Smooth muscle cell (in vitro differentiated cells): ENCODE measurements around the gene HNRNPUL1. TPM values are rescaled to one million over a fixed set of nuclear protein-coding genes. Genes with fewer than 3 reads are reported as not detected.

Experiments used
- DNase-seq: peaks from one replicate; lab custom pipeline; 2025; ENCODE audit not compliant: unreplicated experiment; lab: John Stamatoyannopoulos, UW
- H2AFZ ChIP-seq: fragments of 200-600 bp; sonication (generic); 2 replicates; pipeline ENCODE4 v1.6.0; 2016; ENCODE audit warnings: antibody characterized with exemption, low read depth, mild to moderate bottlenecking
- H3F3A ChIP-seq: fragments of 200-600 bp; sonication (generic); 2 replicates; pipeline ENCODE4 v1.6.0; 2017; ENCODE audit warnings: antibody characterized with exemption, low read depth
- H3K27ac ChIP-seq: fragments of 200-600 bp; sonication (generic); 2 replicates; pipeline ENCODE4 v1.5.1; 2016; ENCODE audit warnings: low read depth, mild to moderate bottlenecking
- H3K27me3 ChIP-seq: fragments of 200-600 bp; sonication (generic); 2 replicates; pipeline ENCODE4 v1.6.1; 2016; ENCODE audit warnings: low read depth, mild to moderate bottlenecking
- H3K36me3 ChIP-seq: fragments of 200-600 bp; sonication (generic); 2 replicates; pipeline ENCODE4 v1.5.1; 2016; ENCODE audit warnings: low read depth
- H3K4me1 ChIP-seq: fragments of 200-600 bp; sonication (generic); 2 replicates; pipeline ENCODE4 v1.5.1; 2016; ENCODE audit warnings: low read depth
- H3K4me2 ChIP-seq: fragments of 200-600 bp; sonication (generic); 2 replicates; pipeline ENCODE4 v1.6.0; 2016; ENCODE audit warnings: mild to moderate bottlenecking
- H3K4me3 ChIP-seq: fragments of 200-600 bp; sonication (generic); 2 replicates; pipeline ENCODE4 v1.5.1; 2016; ENCODE audit warnings: mild to moderate bottlenecking
- H3K79me2 ChIP-seq: fragments of 200-600 bp; sonication (generic); 2 replicates; pipeline ENCODE4 v1.6.0; 2016; ENCODE audit warnings: low read depth, mild to moderate bottlenecking
- H3K9ac ChIP-seq: fragments of 200-600 bp; sonication (generic); 2 replicates; pipeline ENCODE4 v1.6.0; 2016; ENCODE audit warnings: low read depth
- H3K9me3 ChIP-seq: fragments of 200-600 bp; sonication (generic); replicated peaks from 2 replicates; pipeline ENCODE4 v1.5.1; 2016; ENCODE audit warnings: low read depth
- H4K20me1 ChIP-seq: fragments of 200-600 bp; sonication (generic); 2 replicates; pipeline ENCODE4 v1.6.0; 2016; ENCODE audit warnings: low read depth
- WGBS: methylation state at CpG from one replicate; pipeline ENCODE4 v1.1.7; 2016; ENCODE audit warnings: low lambda C conversion rate; 5-methylcytosine and 5-hydroxymethylcytosine counted together
- polyA plus RNA-seq: library from polyadenylated mRNA; unstranded; fragments of >200 nt; fragmentation: Nextera tagmentation; extraction: Ambion mirVana; gene quantifications from 2 replicates; pipeline ENCODE4 v1.2.1, GENCODE V29; 2016
- total RNA-seq: library from RNA; depleted of rRNA; stranded (reverse); fragments of >200 nt; gene quantifications from 2 replicates; pipeline ENCODE4 v1.2.3, GENCODE V29; 2014
- TF ChIP-seq, protein P1 (sequence below): fragments of 200-600 bp; sonication (generic); IDR thresholded peaks from 2 replicates; pipeline ENCODE4 v1.5.1; 2017; ENCODE audit warnings: borderline replicate concordance, mild to moderate bottlenecking, antibody characterized with exemption; ENCODE audit not compliant: insufficient read depth, poor library complexity, severe bottlenecking

HNRNPUL1 gene
- total and polyA plus RNA-seq, 2 experiments from 2014 or later: 101 to 125 TPM

DNA sequence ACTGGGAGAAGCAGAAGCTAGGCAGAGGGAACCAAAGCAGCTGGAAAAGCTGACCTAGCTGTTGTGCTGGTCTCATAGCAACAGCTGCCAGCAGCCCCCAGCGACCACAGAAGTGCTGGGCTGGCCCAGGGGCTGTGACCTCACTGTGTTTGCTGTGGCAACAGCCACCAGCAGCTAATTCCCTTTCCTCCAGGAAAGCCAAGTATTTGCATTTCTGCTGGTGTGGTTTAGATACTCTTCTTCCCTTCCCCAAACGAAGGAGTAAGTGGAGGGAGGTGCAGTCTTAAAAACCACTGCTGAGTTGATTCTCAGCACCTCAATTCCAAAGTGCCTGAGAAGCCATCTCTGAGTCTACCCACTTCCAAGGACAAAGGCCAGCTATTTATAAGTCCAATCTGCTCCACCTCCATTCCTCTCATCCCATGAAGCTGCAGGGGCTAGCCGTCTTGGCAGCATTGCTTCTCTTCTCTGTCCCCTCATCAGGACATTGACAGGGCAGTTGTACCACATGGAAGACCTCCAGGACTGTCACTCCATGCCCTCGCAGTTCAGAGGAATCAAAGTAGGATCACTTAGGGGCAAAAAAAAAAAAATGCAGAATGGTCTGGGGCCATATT lies 34.3 kb downstream of the HNRNPUL1 start:
- peak; percentile 28 for DNase-seq
- WGBS: 46% methylated on average over 4 of the region's 4 CpGs
- H3K36me3 ChIP-seq: peaks cover 17% of the 10 kb centered on the region

DNA sequence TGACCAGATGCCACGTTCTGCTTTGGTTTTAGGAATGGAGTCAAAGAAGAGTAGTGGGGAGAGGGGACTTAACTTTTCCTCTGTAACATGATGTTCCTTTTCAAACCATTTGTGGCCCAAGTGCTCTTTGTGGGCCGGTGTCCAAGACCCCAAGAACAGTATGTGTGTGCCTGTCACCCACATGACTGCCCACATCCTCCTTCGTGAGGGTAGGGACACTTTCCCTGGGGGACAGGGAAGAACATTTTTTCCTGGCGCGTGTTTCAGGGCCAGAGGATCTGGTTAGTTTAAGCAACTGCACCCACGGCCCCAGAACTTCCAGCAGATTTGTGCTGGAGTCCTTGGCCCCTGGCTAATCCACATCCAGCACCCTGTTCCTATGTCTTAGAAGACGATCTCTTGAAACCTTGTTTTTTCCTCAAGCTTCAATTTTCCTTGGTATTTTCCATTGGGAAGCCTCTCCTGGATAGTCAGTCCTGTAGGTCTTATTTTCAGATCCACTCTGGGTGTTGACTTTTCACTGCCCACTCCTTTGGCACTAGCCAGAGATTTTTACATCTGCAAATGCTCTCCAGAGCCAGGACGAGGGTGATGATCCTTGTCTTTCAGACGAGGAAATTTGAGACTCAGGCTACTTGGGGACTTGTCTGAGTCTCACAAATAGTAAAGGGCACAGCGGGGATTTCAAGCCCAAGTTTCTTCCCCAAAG lies 35.0 kb downstream of the HNRNPUL1 start:
- H3K4me2 ChIP-seq: peak overlapping the region; percentile 44
- WGBS: 52% methylated on average over 10 of the region's 10 CpGs
- no peak overlapping the region for H3K4me3 ChIP-seq
- no peak for DNase-seq
- no peaks in the 10 kb centered on the region for H3K4me1 ChIP-seq
- H3K9me3 ChIP-seq: no peaks in the 10 kb centered on the region
- peaks cover 9% of the 10 kb centered on the region for H3K79me2 ChIP-seq
- no peak overlapping the region for H2AFZ ChIP-seq
- peak overlapping the region; percentile 99 for H3K27ac ChIP-seq
- TF ChIP-seq, protein P1, sequence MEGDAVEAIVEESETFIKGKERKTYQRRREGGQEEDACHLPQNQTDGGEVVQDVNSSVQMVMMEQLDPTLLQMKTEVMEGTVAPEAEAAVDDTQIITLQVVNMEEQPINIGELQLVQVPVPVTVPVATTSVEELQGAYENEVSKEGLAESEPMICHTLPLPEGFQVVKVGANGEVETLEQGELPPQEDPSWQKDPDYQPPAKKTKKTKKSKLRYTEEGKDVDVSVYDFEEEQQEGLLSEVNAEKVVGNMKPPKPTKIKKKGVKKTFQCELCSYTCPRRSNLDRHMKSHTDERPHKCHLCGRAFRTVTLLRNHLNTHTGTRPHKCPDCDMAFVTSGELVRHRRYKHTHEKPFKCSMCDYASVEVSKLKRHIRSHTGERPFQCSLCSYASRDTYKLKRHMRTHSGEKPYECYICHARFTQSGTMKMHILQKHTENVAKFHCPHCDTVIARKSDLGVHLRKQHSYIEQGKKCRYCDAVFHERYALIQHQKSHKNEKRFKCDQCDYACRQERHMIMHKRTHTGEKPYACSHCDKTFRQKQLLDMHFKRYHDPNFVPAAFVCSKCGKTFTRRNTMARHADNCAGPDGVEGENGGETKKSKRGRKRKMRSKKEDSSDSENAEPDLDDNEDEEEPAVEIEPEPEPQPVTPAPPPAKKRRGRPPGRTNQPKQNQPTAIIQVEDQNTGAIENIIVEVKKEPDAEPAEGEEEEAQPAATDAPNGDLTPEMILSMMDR: no peak
- peak overlapping the region; percentile 94 for H3K9ac ChIP-seq
- H3K27me3 ChIP-seq: no peaks in the 10 kb centered on the region
- peaks cover 50% of the 10 kb centered on the region for H3F3A ChIP-seq
- H4K20me1 ChIP-seq: peaks cover 59% of the 10 kb centered on the region
- peaks cover 15% of the 10 kb centered on the region for H3K36me3 ChIP-seq

More for the DNA sequence above, 34.3 kb downstream of the HNRNPUL1 start:
- Histone ChIP-seq H3K4me1 (no peaks in the 10 kb centered on the region), H3K4me3 (no peak overlapping the region), H3K9ac (peak overlapping the region; percentile 96), H3K27me3 (no peaks in the 10 kb centered on the region), H3K79me2 (peaks cover 12% of the 10 kb centered on the region), H3K27ac (peak overlapping the region; percentile 99), H3K9me3 (no peaks in the 10 kb centered on the region), H4K20me1 (peaks cover 64% of the 10 kb centered on the region), H3F3A (peaks cover 55% of the 10 kb centered on the region), H2AFZ (no peak overlapping the region), H3K4me2 (peak overlapping the region; percentile 44)
- TF ChIP-seq, protein P1: no peak

DNA sequence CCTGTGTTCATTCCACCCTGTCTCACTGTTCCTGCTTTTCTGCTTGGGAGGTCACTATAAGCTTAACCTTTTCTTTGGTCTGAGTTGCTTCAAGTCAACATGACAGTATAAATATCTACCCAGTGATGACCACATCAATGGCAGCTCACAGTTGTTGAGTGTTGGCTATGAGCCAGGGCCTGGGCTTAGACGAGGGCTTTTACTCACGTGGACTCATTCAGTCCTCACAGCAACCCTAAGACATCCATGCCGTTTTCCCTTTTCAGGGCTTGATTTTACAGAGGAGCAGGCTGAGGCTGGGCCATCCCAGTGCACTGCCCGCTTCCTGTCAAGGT lies 35.5 kb downstream of the HNRNPUL1 start:
- TF ChIP-seq, protein P1: no peak
- peak overlapping the region; percentile 94 for H3K9ac ChIP-seq
- H3K27ac ChIP-seq: peak overlapping the region; percentile 99
- H3K4me2 ChIP-seq: peak overlapping the region; percentile 44
- H4K20me1 ChIP-seq: peaks cover 59% of the 10 kb centered on the region
- no peak overlapping the region for H2AFZ ChIP-seq
- peaks cover 19% of the 10 kb centered on the region for H3K36me3 ChIP-seq
- H3K9me3 ChIP-seq: no peaks in the 10 kb centered on the region
- H3K27me3 ChIP-seq: no peaks in the 10 kb centered on the region
- 37% methylated on average over 4 of the region's 4 CpGs for WGBS
- DNase-seq: peak; percentile 27
- peaks cover 50% of the 10 kb centered on the region for H3F3A ChIP-seq
- no peaks in the 10 kb centered on the region for H3K4me1 ChIP-seq
- peaks cover 9% of the 10 kb centered on the region for H3K79me2 ChIP-seq
- H3K4me3 ChIP-seq: no peak overlapping the region

DNA sequence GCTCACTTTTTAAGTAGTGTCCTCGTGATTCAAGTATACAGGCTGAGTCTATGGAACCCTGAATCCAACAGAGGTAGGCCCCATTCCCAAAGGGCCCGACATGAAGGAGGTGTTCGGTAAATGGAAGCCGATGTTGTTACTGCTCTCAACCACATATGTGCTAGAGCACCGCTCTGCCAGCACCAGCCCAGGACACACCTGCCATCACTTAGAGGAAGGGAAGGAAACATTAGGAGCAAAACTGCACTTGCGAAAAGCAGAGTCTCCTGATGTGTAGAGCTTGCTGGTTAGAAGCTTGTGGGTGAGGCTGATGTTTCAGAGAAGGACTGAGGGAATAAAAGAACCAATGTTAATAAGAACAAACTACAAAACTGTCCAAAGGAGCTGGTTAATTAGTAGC lies 36.4 kb downstream of the HNRNPUL1 start:
- H3K9ac ChIP-seq: peak overlapping the region; percentile 94
- no peak overlapping the region for H3K4me3 ChIP-seq
- WGBS: 95% methylated on average over 6 of the region's 6 CpGs
- H3F3A ChIP-seq: peaks cover 49% of the 10 kb centered on the region
- TF ChIP-seq, protein P1: no peak
- H3K4me2 ChIP-seq: no peak overlapping the region
- DNase-seq: no peak
- H3K36me3 ChIP-seq: peaks cover 24% of the 10 kb centered on the region
- H4K20me1 ChIP-seq: peaks cover 53% of the 10 kb centered on the region
- H3K79me2 ChIP-seq: peaks cover 9% of the 10 kb centered on the region
- H3K4me1 ChIP-seq: no peaks in the 10 kb centered on the region
- H2AFZ ChIP-seq: no peak overlapping the region
- H3K9me3 ChIP-seq: no peaks in the 10 kb centered on the region
- no peaks in the 10 kb centered on the region for H3K27me3 ChIP-seq
- peak overlapping the region; percentile 99 for H3K27ac ChIP-seq
